Measurements from ENCODE around the gene PPP4R1. TPM values are rescaled to one million over a fixed set of nuclear protein-coding genes. Genes with fewer than 3 reads are reported as not detected.

PPP4R1 gene
- polyA plus RNA-seq, 1 donor from 2014 or later, result 127 TPM

DNA sequence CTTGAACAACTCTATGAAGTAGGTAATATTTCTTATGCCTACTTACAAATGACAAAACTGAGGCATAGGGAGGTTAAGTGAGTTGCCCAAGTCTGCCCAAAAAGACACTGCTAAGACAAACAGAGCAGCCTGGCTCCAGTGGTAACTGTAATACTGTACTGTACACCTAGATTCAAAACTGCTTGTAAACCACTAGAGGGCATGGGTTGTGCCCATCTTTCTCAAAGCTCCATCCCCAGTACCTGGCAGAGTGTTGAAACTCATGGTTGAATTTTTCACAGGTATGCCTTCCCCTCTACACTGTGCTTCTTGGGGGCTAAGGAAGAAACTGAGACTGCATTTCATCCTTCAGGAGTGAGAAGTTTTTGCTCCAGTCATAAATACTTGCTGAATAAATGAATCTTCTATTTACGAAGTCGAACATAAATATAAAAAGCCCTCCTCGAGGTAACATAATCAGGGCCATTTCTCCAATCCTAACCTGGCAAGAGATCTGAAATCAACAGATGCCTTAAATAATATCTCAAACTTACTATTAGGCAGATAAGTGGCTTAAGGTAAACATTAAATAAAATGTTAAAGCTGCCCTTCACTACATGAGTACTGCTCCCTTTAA, 2.0 kb downstream of the PPP4R1 start:
- peak; percentile 88 for TF ChIP-seq SMC3 (conservative IDR thresholded peaks at IDR 0.05; ENCODE audit: poor library complexity)
- no peak for TF ChIP-seq TAF1 (IDR thresholded peaks at IDR 0.05; ENCODE audit: low read depth)
- no peak for TF ChIP-seq EP300 (conservative IDR thresholded peaks at IDR 0.05; ENCODE audit: poor library complexity, severe bottlenecking)
- peak; percentile 47 for TF ChIP-seq MXI1 (conservative IDR thresholded peaks at IDR 0.05; ENCODE audit: poor library complexity, severe bottlenecking)
- TF ChIP-seq REST (IDR thresholded peaks at IDR 0.05; ENCODE audit: borderline replicate concordance), result no peak
- peak; percentile 81 for TF ChIP-seq CTCF (IDR thresholded peaks at IDR 0.05; ENCODE audit: poor library complexity, severe bottlenecking)
- no peak for TF ChIP-seq EZH2 (IDR thresholded peaks at IDR 0.05; ENCODE audit: borderline replicate concordance, insufficient read depth, low read length, poor library complexity, severe bottlenecking)
- peak; percentile 81 for TF ChIP-seq RAD21 (conservative IDR thresholded peaks at IDR 0.05)
- no peak for TF ChIP-seq POLR2AphosphoS5 (IDR thresholded peaks at IDR 0.05)
- H4K20me1 ChIP-seq (ENCODE audit: insufficient read depth), result no peaks in the 10 kb centered on the region
- no peak overlapping the region for H3K27ac ChIP-seq (ENCODE audit: low read length)
- H3K9me2 ChIP-seq (ENCODE audit: insufficient read depth, low read length), result no peaks in the 10 kb centered on the region
- H3K9ac ChIP-seq (ENCODE audit: low read length), result no peak overlapping the region
- H3F3A ChIP-seq (ENCODE audit: insufficient read depth, low read length, poor library complexity, severe bottlenecking), result peaks cover 6% of the 10 kb centered on the region
- H3K79me2 ChIP-seq (replicated peaks; ENCODE audit: insufficient read depth, low read length), result peaks cover 64% of the 10 kb centered on the region
- H3K36me3 ChIP-seq (ENCODE audit: insufficient read depth, low read length), result no peaks in the 10 kb centered on the region
- peak overlapping the region; percentile 98 for H3K4me2 ChIP-seq (ENCODE audit: low read length)
- H2AFZ ChIP-seq (ENCODE audit: low read depth, low read length), result no peak overlapping the region
- no peaks in the 10 kb centered on the region for H3K27me3 ChIP-seq (ENCODE audit: insufficient read depth, low read depth, low read length)
- peak overlapping the region; percentile 84 for H3K4me3 ChIP-seq (ENCODE audit: low read length)
- H3K9me3 ChIP-seq (ENCODE audit: low read length), result no peaks in the 10 kb centered on the region

- Histone ChIP-seq H3K27me3 (ENCODE audit: insufficient read depth, low read depth, low read length) (no peaks in the 10 kb centered on the region), H3K9ac (ENCODE audit: low read length) (no peak overlapping the region), H3K36me3 (ENCODE audit: insufficient read depth, low read length) (no peaks in the 10 kb centered on the region), H2AFZ (ENCODE audit: low read depth, low read length) (no peak overlapping the region), H3F3A (ENCODE audit: insufficient read depth, low read length, poor library complexity, severe bottlenecking) (peaks cover 4% of the 10 kb centered on the region), H3K9me2 (ENCODE audit: insufficient read depth, low read length) (no peaks in the 10 kb centered on the region), H3K9me3 (ENCODE audit: low read length) (no peaks in the 10 kb centered on the region), H3K4me3 (ENCODE audit: low read length) (no peak overlapping the region), H4K20me1 (ENCODE audit: insufficient read depth) (no peaks in the 10 kb centered on the region), H3K27ac (ENCODE audit: low read length) (no peak overlapping the region), H3K4me2 (ENCODE audit: low read length) (no peak overlapping the region), H3K79me2 (replicated peaks; ENCODE audit: insufficient read depth, low read length) (peaks cover 84% of the 10 kb centered on the region)
- TF ChIP-seq RAD21 (conservative IDR thresholded peaks at IDR 0.05), result no peak
- no peak for TF ChIP-seq TAF1 (IDR thresholded peaks at IDR 0.05; ENCODE audit: low read depth)
Observed at GRCh38 chr18:9609190-9609589, 5.2 kb downstream of the PPP4R1 start.

Measured in neural cell (in vitro differentiated cells).